Endothelial cell of umbilical vein (primary cell): ENCODE data around the gene TMEM222. TPM values are rescaled to one million over a fixed set of nuclear protein-coding genes. Genes with fewer than 3 reads are reported as not detected.

ENCODE experiments used
- BruUV-seq: library from RNA; stranded (reverse); fragments of 400-500 nt; replicated peaks from 2 replicates; lab custom pipeline; 2021; lab: Mats Ljungman, UMichigan
- CTCF ChIA-PET: fragments of 300-600, 350-600 bp; sonication (Branson Sonifier 250); formaldehyde crosslinking; loops from one replicate; lab custom pipeline; 2021; ENCODE audit warnings: antibody characterized with exemption, inconsistent platforms; lab: Charles Lee
- POLR2A ChIA-PET: fragments of 300-600, 350-600 bp; sonication (Branson Sonifier 250); formaldehyde crosslinking; loops from one replicate; lab custom pipeline; 2021; ENCODE audit warnings: antibody characterized with exemption, inconsistent platforms; lab: Charles Lee
- DNase-seq: peaks from one replicate; pipeline ENCODE4 v3.0.0-alpha.2; 2011; ENCODE audit warnings: low read depth, low spot score
- FAIRE-seq: peaks from 2 replicates; lab custom pipeline; 2011; peaks lifted over from hg19 to GRCh38; lab: Jason Lieb, UNC
- H2AFZ ChIP-seq: 2 replicates; pipeline ENCODE4 v1.6.0; 2012; ENCODE audit warnings: low read depth, low read length, control low read depth, inconsistent platforms
- H3K27ac ChIP-seq: 2 replicates; pipeline ENCODE4 v1.5.1; 2011; ENCODE audit warnings: low read depth, mild to moderate bottlenecking, control low read depth, low read length, moderate library complexity; ENCODE audit not compliant: insufficient read depth
- H3K27me3 ChIP-seq, 2 experiments: 2 replicates each; pipeline versions ENCODE4 v1.6.0 to v1.6.1; 2011; ENCODE audit warnings: low read length in 2 of 2, mixed read lengths in 1 of 2; ENCODE audit not compliant: control insufficient read depth in 2 of 2, insufficient read depth in 2 of 2
- H3K36me3 ChIP-seq, 2 experiments: 2 replicates in 1 of 2; 3 replicates in 1 of 2; pipeline ENCODE4 v1.5.1; 2011; ENCODE audit warnings: low read length in 2 of 2, mild to moderate bottlenecking in 1 of 2, moderate library complexity in 1 of 2; ENCODE audit not compliant: control insufficient read depth in 2 of 2, insufficient read depth in 2 of 2; ENCODE audit errors: extremely low read depth in 1 of 2
- H3K4me1 ChIP-seq: 3 replicates; pipeline ENCODE4 v1.5.1; 2011; ENCODE audit warnings: mild to moderate bottlenecking, low read length; ENCODE audit not compliant: control insufficient read depth, insufficient read depth; ENCODE audit errors: extremely low read depth
- H3K4me2 ChIP-seq: 2 replicates; pipeline ENCODE4 v1.6.1; 2011; ENCODE audit warnings: low read length, control low read depth, mixed read lengths; ENCODE audit not compliant: insufficient read depth
- H3K4me3 ChIP-seq, 3 experiments: fragments of 200-600 bp in 1 of 3; sonication (generic), shearing (Covaris generic) in 1 of 3; replicated peaks in 1 of 3; 2 replicates each; pipeline ENCODE4 v1.5.1; 2011 to 2016; ENCODE audit warnings: control low read depth in 3 of 3, low read length in 3 of 3, mild to moderate bottlenecking in 2 of 3, inconsistent platforms in 1 of 3, low read depth in 1 of 3, moderate library complexity in 1 of 3; ENCODE audit not compliant: insufficient read depth in 1 of 3
- H3K79me2 ChIP-seq: 2 replicates; pipeline ENCODE4 v1.6.0; 2012; ENCODE audit warnings: low read length, inconsistent platforms; ENCODE audit not compliant: control insufficient read depth, insufficient read depth
- H3K9ac ChIP-seq: replicated peaks from 2 replicates; pipeline ENCODE3; 2011; ENCODE audit warnings: low read length, control low read depth; ENCODE audit not compliant: insufficient read depth; ENCODE audit errors: extremely low read depth
- H3K9me1 ChIP-seq: replicated peaks from 3 replicates; pipeline ENCODE4 v1.6.0; 2011; ENCODE audit warnings: mild to moderate bottlenecking, low read length; ENCODE audit not compliant: control insufficient read depth, insufficient read depth; ENCODE audit errors: extremely low read depth
- H3K9me3 ChIP-seq: replicated peaks from 2 replicates; pipeline ENCODE4 v1.5.1; 2012; ENCODE audit warnings: low read length, inconsistent platforms; ENCODE audit not compliant: control insufficient read depth, insufficient read depth
- H4K20me1 ChIP-seq: replicated peaks from 2 replicates; pipeline ENCODE3; 2011; ENCODE audit warnings: mild to moderate bottlenecking, low read length; ENCODE audit not compliant: control insufficient read depth, insufficient read depth; ENCODE audit errors: extremely low read depth
- CTCF ChIP-seq, 2 donors: IDR thresholded peaks; 1 replicate in 1 of 2; 2 replicates in 1 of 2; pipeline ENCODE4 v1.5.1; 2011; ENCODE audit warnings: low read length in 2 of 2, mild to moderate bottlenecking in 2 of 2, moderate library complexity in 2 of 2, control low read depth in 1 of 2, inconsistent platforms in 1 of 2, low read depth in 1 of 2; ENCODE audit not compliant: insufficient read depth in 1 of 2; ENCODE audit errors: extremely low read depth in 1 of 2
- EZH2 ChIP-seq: IDR thresholded peaks from 2 replicates; pipeline ENCODE4 v1.6.1; 2012; ENCODE audit warnings: borderline replicate concordance, low read depth, mild to moderate bottlenecking, moderate library complexity, low read length, inconsistent platforms; ENCODE audit not compliant: severe bottlenecking
- FOS ChIP-seq: IDR thresholded peaks from 2 replicates; pipeline ENCODE4 v1.6.1; 2011; ENCODE audit warnings: mild to moderate bottlenecking, low read length, moderate library complexity, borderline replicate concordance; ENCODE audit not compliant: insufficient read depth
- GATA2 ChIP-seq: IDR thresholded peaks from 2 replicates; pipeline ENCODE4 v1.7.0; 2011; ENCODE audit warnings: low read depth, mild to moderate bottlenecking, moderate library complexity, mixed read lengths, low read length; ENCODE audit not compliant: insufficient read length, insufficient read depth
- JUN ChIP-seq: IDR thresholded peaks from 2 replicates; pipeline ENCODE4 v1.6.1; 2011; ENCODE audit warnings: borderline replicate concordance, low read depth; ENCODE audit not compliant: insufficient read length, insufficient read depth
- MAX ChIP-seq: IDR thresholded peaks from 2 replicates; pipeline ENCODE4 v1.6.1; 2011; ENCODE audit not compliant: insufficient read depth, insufficient read length
- POLR2A ChIP-seq: IDR thresholded peaks from 2 replicates; pipeline ENCODE4 v1.6.1; 2012; ENCODE audit warnings: low read depth, mild to moderate bottlenecking, control low read depth, low read length
- POLR2AphosphoS5 ChIP-seq: IDR thresholded peaks from 2 replicates; pipeline ENCODE4 v1.6.1; 2012; ENCODE audit warnings: low read depth, mild to moderate bottlenecking, control low read depth, low read length, moderate library complexity; ENCODE audit not compliant: insufficient read depth
- dilution Hi-C: fragments of 300-500 bp; cut with MboI; formaldehyde crosslinking; loops from one replicate; pipeline ENCODE4 v1.15.0; 2019; ENCODE audit warnings: low sequenced_read_pairs; ENCODE audit not compliant: extremely low pct_ligation_motif_present
- intact Hi-C: fragments of 100-400 bp; cut with micrococcal nuclease; formaldehyde crosslinking; loops from one replicate; pipeline ENCODE4 v1.10.0; 2022
- polyA plus RNA-seq, 4 experiments: library from polyadenylated mRNA; depleted of rRNA in 3 of 4; stranded (reverse) in 3 of 4; unstranded in 1 of 4; fragments of >200 nt; gene quantifications; 2 replicates each; pipeline versions ENCODE4 v1.2.1 to v1.2.3, GENCODE V29; 2011 to 2012; ENCODE audit warnings: missing spikeins in 1 of 4
- total RNA-seq: library from RNA; stranded (reverse); gene quantifications from 2 replicates; pipeline ENCODE4 v1.2.3, GENCODE V29; 2021

TMEM222 gene
- total and polyA plus RNA-seq, 2 donors (not counting 3 experiments of a cell fraction or from before 2014, with no cell fraction given), result 45.8 to 76.1 TPM

- dilution Hi-C loops, result no loop called here
- Histone ChIP-seq H3K9me3 (no peaks in the 10 kb centered on the region), H3K9me1 (no peaks in the 10 kb centered on the region), H2AFZ (no peak overlapping the region), H3K9ac (no peak overlapping the region), H3K79me2 (no peaks in the 10 kb centered on the region), H4K20me1 (no peaks in the 10 kb centered on the region), H3K27ac (no peak overlapping the region), H3K4me3 (no peak overlapping the region), H3K36me3 (peaks cover 0 to 2% of the 10 kb centered on the region in 2 experiments), H3K4me2 (no peak overlapping the region), H3K4me1 (peaks cover 7% of the 10 kb centered on the region), H3K27me3 (no peaks in the 10 kb centered on the region)
- no peak for DNase-seq
- no peak for TF ChIP-seq GATA2
- ChIA-PET CTCF (interaction anchor here (0.9 kb wide), 1 partner anchor 34 kb away, joined by 4 read pairs; no protein-coding TSS in a partner anchor), POLR2A (interaction anchor here (0.6 kb wide), 1 partner anchor 1150 kb away, joined by 3 read pairs; no protein-coding TSS in a partner anchor)
- intact Hi-C loops, result no loop called here
- BruUV-seq, result no TSS peak
- no peak for FAIRE-seq
Observed at GRCh38 chr1:27361553-27361952, 39.6 kb downstream of the TMEM222 start.

- no peak overlapping the region for H3K9ac ChIP-seq
- no peak for FAIRE-seq
- no peak overlapping the region for H2AFZ ChIP-seq
- BruUV-seq, result no TSS peak
- no peaks in the 10 kb centered on the region for H4K20me1 ChIP-seq
- H3K9me1 ChIP-seq, result no peaks in the 10 kb centered on the region
- H3K79me2 ChIP-seq, result no peaks in the 10 kb centered on the region
- H3K4me2 ChIP-seq, result no peak overlapping the region
- peaks cover 15% of the 10 kb centered on the region for H3K4me1 ChIP-seq
- intact Hi-C loops, result no loop called here
- no peaks in the 10 kb centered on the region for H3K9me3 ChIP-seq
- POLR2A ChIA-PET, result no interaction called here
- TF ChIP-seq MAX (no peak), GATA2 (no peak), POLR2AphosphoS5 (no peak), FOS (no peak), POLR2A (no peak), JUN (no peak), EZH2 (no peak), CTCF (IDR thresholded peaks at IDR 0.05; ENCODE audit: extremely low read depth in 1 of 2, insufficient read depth in 1 of 2, low read depth in 1 of 2, low read length in 2 of 2) (no peak)
- dilution Hi-C loops, result no loop called here
- CTCF ChIA-PET, result interaction anchor here (1.0 kb wide), 1 partner anchor 24 kb away, joined by 4 read pairs; no protein-coding TSS in a partner anchor
- no peaks in the 10 kb centered on the region for H3K27me3 ChIP-seq
- no peak overlapping the region for H3K4me3 ChIP-seq
- H3K36me3 ChIP-seq, result peaks cover 0 to 2% of the 10 kb centered on the region in 2 experiments
- no peak overlapping the region for H3K27ac ChIP-seq
- DNase-seq, result no peak
Observed at GRCh38 chr1:27363766-27364695, 42.1 kb downstream of the TMEM222 start.
